K562 (cell line): ENCODE results near the gene KLC3. TPM values are rescaled to one million over a fixed set of nuclear protein-coding genes. Genes with fewer than 3 reads are reported as not detected.

ENCODE experiments used
- BRD9 ChIP-seq: fragments of 450-650 bp; IDR thresholded peaks from 2 replicates; pipeline ENCODE4 v1.6.1; 2018; ENCODE audit warnings: low read depth; ENCODE audit not compliant: partially characterized antibody
- C11orf30 ChIP-seq: fragments of 450-650 bp; IDR thresholded peaks from 2 replicates; pipeline ENCODE4 v1.6.1; 2016; ENCODE audit warnings: low read depth, mild to moderate bottlenecking
- EGR1 ChIP-seq: fragments of 450-650 bp; conservative IDR thresholded peaks from 2 replicates; pipeline ENCODE4 v1.6.1; 2017; ENCODE audit warnings: mild to moderate bottlenecking
- LARP7 ChIP-seq: fragments of 450-650 bp; IDR thresholded peaks from 2 replicates; pipeline ENCODE4 v1.6.1; 2016
- MEF2D ChIP-seq: conservative IDR thresholded peaks from 2 replicates; pipeline ENCODE4 v1.6.1; 2016; ENCODE audit warnings: low read depth, missing genetic modification characterization, missing compliant biosample characterization
- RBM14 ChIP-seq: fragments of 200-400 bp; formaldehyde crosslinking; IDR thresholded peaks from 2 replicates; pipeline ENCODE4 v1.6.1; 2018; ENCODE audit warnings: low read depth, mild to moderate bottlenecking, low read length, moderate library complexity, borderline replicate concordance; ENCODE audit not compliant: insufficient read depth
- RFX1 ChIP-seq: fragments of 450-650 bp; IDR thresholded peaks from 2 replicates; pipeline ENCODE4 v1.6.1; 2016; ENCODE audit warnings: mild to moderate bottlenecking, moderate library complexity
- SAFB2 ChIP-seq: fragments of 200-400 bp; formaldehyde crosslinking; IDR thresholded peaks from 2 replicates; pipeline ENCODE4 v1.6.1; 2018; ENCODE audit warnings: borderline replicate concordance, low read length, low read depth, moderate library complexity; ENCODE audit not compliant: severe bottlenecking
- SIRT6 ChIP-seq: IDR thresholded peaks from one replicate; pipeline ENCODE4 v1.6.1; 2012; ENCODE audit warnings: low read depth, mild to moderate bottlenecking, control low read depth, inconsistent platforms, low read length, moderate library complexity
- ZBTB7A ChIP-seq: IDR thresholded peaks from 2 replicates; pipeline ENCODE4 v1.6.1; 2011; ENCODE audit warnings: low read depth, mild to moderate bottlenecking, low read length, moderate library complexity, borderline replicate concordance; ENCODE audit not compliant: control insufficient read depth
- ZC3H4 ChIP-seq: sonication (generic); formaldehyde crosslinking; IDR thresholded peaks from 2 replicates; pipeline ENCODE4 v1.9.0; 2021; ENCODE audit warnings: missing genetic modification reagents, borderline replicate concordance
- ZKSCAN1 ChIP-seq: fragments of 150-350 bp; IDR thresholded peaks from 2 replicates; pipeline ENCODE4 v1.6.1; 2016; ENCODE audit warnings: low read depth, low read length
- polyA plus RNA-seq, 8 experiments: library from polyadenylated mRNA; depleted of rRNA in 4 of 8; stranded (reverse) in 5 of 8; unstranded in 3 of 8; fragments of >200 nt; fragmentation: Nextera tagmentation in 2 of 8; fragmentation: Illumina TruSeq in 1 of 8; extraction: Ambion mirVana in 2 of 8; extraction: Trizol in 1 of 8; gene quantifications; 2 replicates each; pipeline versions ENCODE4 v1.2.1 to v1.2.3, GENCODE V29; 2011 to 2014; ENCODE audit warnings: inconsistent platforms in 1 of 8, missing spikeins in 1 of 8
- total RNA-seq, 7 experiments: library from RNA; depleted of rRNA in 6 of 7; stranded (reverse); fragments of >200 nt in 6 of 7; fragmentation: Illumina TruSeq in 2 of 7; extraction: Trizol in 2 of 7; gene quantifications; 2 replicates each; pipeline versions ENCODE4 v1.2.1 to v1.2.3, GENCODE V29; 2011 to 2021; ENCODE audit warnings: low replicate concordance in 1 of 7
- TF ChIP-seq, protein P1 (sequence below): fragments of 450-650 bp; IDR thresholded peaks from 2 replicates; pipeline ENCODE4 v1.6.1; 2016; ENCODE audit warnings: mild to moderate bottlenecking, moderate library complexity
- TF ChIP-seq, protein P2 (sequence below), 2 experiments: IDR thresholded peaks in 1 of 2; conservative IDR thresholded peaks in 1 of 2; 2 replicates each; pipeline ENCODE4 v1.6.1; 2016; ENCODE audit warnings: low read depth in 2 of 2, mild to moderate bottlenecking in 1 of 2, missing compliant biosample characterization in 1 of 2, missing genetic modification characterization in 1 of 2, moderate library complexity in 1 of 2

Gene KLC3
- total and polyA plus RNA-seq, 9 of the 15 experiments (the other 6 are each of a cell fraction or from before 2014, with no cell fraction given): 0.03 to 1.2 (median 0.59) TPM; not detected in 3

DNA sequence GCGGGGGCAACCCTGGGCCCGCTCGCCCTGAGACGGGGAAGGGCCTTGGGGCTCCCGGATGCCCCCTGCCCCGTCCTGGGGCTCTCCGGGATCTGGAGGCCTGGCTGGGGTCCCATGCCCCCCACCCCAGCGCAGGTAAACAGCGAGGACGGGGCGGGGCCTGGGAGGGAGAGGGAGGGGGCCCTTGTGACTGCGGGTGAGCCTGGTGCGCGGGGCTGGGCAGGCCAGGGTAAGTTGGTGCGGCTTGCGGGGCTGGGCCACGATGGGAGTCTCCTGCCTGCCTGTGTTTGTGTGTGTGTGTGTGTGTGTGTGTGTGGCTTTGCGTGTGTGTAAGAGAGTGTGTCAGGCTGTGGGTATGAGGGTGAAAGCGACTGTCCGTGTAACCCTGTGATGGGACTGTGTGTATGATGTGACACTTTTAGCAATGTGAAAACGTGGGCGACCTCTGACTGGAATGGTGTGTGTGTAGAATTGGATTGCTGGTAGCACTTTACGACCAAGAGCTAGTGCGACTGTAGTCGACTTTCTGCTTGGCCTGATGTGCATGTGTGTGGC lies 426 bp downstream of the KLC3 start (continued):
- 0 out of 2 replicates have a peak, but pooled peaks have one; percentile 56 for TF ChIP-seq RBM14
- TF ChIP-seq ZKSCAN1: no peak
- 0 out of 2 replicates have a peak, but pooled peaks have one; percentile 5 for TF ChIP-seq ZBTB7A
- TF ChIP-seq EGR1: peak; percentile 44; the same call in 1 of the 2 replicates
- 0 out of 2 replicates have a peak, but pooled peaks have one; percentile 32 for TF ChIP-seq C11orf30
- TF ChIP-seq, protein P1, sequence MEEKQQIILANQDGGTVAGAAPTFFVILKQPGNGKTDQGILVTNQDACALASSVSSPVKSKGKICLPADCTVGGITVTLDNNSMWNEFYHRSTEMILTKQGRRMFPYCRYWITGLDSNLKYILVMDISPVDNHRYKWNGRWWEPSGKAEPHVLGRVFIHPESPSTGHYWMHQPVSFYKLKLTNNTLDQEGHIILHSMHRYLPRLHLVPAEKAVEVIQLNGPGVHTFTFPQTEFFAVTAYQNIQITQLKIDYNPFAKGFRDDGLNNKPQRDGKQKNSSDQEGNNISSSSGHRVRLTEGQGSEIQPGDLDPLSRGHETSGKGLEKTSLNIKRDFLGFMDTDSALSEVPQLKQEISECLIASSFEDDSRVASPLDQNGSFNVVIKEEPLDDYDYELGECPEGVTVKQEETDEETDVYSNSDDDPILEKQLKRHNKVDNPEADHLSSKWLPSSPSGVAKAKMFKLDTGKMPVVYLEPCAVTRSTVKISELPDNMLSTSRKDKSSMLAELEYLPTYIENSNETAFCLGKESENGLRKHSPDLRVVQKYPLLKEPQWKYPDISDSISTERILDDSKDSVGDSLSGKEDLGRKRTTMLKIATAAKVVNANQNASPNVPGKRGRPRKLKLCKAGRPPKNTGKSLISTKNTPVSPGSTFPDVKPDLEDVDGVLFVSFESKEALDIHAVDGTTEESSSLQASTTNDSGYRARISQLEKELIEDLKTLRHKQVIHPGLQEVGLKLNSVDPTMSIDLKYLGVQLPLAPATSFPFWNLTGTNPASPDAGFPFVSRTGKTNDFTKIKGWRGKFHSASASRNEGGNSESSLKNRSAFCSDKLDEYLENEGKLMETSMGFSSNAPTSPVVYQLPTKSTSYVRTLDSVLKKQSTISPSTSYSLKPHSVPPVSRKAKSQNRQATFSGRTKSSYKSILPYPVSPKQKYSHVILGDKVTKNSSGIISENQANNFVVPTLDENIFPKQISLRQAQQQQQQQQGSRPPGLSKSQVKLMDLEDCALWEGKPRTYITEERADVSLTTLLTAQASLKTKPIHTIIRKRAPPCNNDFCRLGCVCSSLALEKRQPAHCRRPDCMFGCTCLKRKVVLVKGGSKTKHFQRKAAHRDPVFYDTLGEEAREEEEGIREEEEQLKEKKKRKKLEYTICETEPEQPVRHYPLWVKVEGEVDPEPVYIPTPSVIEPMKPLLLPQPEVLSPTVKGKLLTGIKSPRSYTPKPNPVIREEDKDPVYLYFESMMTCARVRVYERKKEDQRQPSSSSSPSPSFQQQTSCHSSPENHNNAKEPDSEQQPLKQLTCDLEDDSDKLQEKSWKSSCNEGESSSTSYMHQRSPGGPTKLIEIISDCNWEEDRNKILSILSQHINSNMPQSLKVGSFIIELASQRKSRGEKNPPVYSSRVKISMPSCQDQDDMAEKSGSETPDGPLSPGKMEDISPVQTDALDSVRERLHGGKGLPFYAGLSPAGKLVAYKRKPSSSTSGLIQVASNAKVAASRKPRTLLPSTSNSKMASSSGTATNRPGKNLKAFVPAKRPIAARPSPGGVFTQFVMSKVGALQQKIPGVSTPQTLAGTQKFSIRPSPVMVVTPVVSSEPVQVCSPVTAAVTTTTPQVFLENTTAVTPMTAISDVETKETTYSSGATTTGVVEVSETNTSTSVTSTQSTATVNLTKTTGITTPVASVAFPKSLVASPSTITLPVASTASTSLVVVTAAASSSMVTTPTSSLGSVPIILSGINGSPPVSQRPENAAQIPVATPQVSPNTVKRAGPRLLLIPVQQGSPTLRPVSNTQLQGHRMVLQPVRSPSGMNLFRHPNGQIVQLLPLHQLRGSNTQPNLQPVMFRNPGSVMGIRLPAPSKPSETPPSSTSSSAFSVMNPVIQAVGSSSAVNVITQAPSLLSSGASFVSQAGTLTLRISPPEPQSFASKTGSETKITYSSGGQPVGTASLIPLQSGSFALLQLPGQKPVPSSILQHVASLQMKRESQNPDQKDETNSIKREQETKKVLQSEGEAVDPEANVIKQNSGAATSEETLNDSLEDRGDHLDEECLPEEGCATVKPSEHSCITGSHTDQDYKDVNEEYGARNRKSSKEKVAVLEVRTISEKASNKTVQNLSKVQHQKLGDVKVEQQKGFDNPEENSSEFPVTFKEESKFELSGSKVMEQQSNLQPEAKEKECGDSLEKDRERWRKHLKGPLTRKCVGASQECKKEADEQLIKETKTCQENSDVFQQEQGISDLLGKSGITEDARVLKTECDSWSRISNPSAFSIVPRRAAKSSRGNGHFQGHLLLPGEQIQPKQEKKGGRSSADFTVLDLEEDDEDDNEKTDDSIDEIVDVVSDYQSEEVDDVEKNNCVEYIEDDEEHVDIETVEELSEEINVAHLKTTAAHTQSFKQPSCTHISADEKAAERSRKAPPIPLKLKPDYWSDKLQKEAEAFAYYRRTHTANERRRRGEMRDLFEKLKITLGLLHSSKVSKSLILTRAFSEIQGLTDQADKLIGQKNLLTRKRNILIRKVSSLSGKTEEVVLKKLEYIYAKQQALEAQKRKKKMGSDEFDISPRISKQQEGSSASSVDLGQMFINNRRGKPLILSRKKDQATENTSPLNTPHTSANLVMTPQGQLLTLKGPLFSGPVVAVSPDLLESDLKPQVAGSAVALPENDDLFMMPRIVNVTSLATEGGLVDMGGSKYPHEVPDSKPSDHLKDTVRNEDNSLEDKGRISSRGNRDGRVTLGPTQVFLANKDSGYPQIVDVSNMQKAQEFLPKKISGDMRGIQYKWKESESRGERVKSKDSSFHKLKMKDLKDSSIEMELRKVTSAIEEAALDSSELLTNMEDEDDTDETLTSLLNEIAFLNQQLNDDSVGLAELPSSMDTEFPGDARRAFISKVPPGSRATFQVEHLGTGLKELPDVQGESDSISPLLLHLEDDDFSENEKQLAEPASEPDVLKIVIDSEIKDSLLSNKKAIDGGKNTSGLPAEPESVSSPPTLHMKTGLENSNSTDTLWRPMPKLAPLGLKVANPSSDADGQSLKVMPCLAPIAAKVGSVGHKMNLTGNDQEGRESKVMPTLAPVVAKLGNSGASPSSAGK: no peak
- no peak for TF ChIP-seq SAFB2
- TF ChIP-seq MEF2D: no peak
- no peak for TF ChIP-seq RFX1
- peak; percentile 11; the same call in 1 of the 2 replicates for TF ChIP-seq LARP7
- TF ChIP-seq, protein P2, sequence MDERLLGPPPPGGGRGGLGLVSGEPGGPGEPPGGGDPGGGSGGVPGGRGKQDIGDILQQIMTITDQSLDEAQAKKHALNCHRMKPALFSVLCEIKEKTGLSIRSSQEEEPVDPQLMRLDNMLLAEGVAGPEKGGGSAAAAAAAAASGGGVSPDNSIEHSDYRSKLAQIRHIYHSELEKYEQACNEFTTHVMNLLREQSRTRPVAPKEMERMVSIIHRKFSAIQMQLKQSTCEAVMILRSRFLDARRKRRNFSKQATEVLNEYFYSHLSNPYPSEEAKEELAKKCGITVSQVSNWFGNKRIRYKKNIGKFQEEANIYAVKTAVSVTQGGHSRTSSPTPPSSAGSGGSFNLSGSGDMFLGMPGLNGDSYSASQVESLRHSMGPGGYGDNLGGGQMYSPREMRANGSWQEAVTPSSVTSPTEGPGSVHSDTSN (CRISPR knock-in tag; IDR thresholded peaks at IDR 0.05; ENCODE audit: low read depth): no peak
- TF ChIP-seq, protein P2 (tag; conservative IDR thresholded peaks at IDR 0.05; ENCODE audit: low read depth): no peak
- TF ChIP-seq ZC3H4: no peak
- TF ChIP-seq BRD9: no peak
- no peak for TF ChIP-seq SIRT6
